PC-3 (cell line): Measurements from ENCODE around the gene DMAC2L. TPM values are rescaled to one million over a fixed set of nuclear protein-coding genes. Genes with fewer than 3 reads are reported as not detected.
"Not testable (repeated sequence)": the region's sequence is repeated elsewhere in the genome, so short reads cannot be mapped to it uniquely, and the experiment has no call there.

Source experiments
- ATAC-seq: fragments of 200-7000 bp; cut with Tn5 transposase; 2 replicates; pipeline ENCODE4 v1.9.1; 2020; ENCODE audit warnings: mild to moderate bottlenecking, moderate library complexity
- BruUV-seq: library from RNA; stranded (reverse); fragments of 400-500 nt; replicated peaks from 2 replicates; lab custom pipeline; 2021; lab: Mats Ljungman, UMichigan
- CTCF ChIA-PET: fragments of 300-600 bp; sonication (Branson Sonifier 250); formaldehyde crosslinking; loops from one replicate; lab custom pipeline; 2022; ENCODE audit warnings: antibody characterized with exemption; lab: Charles Lee
- POLR2A ChIA-PET: fragments of 300-600 bp; sonication (Branson Sonifier 250); formaldehyde crosslinking; loops from one replicate; lab custom pipeline; 2022; ENCODE audit warnings: antibody characterized with exemption; ENCODE audit not compliant: unreplicated experiment; lab: Charles Lee
- DNase-seq: peaks from one replicate; pipeline ENCODE4 v3.0.0-alpha.2; 2015
- H2AFZ ChIP-seq: fragments of 300-600 bp; sonication (generic); 2 replicates; pipeline ENCODE4 v1.6.0; 2016; ENCODE audit warnings: antibody characterized with exemption, low read length
- H3F3A ChIP-seq: fragments of 300-600 bp; sonication (generic); one replicate; pipeline ENCODE4 v1.6.0; 2017; ENCODE audit warnings: antibody characterized with exemption, low read length, control low read depth, mild to moderate bottlenecking; ENCODE audit not compliant: unreplicated experiment
- H3K27ac ChIP-seq: fragments of 300-600 bp; sonication (generic); 2 replicates; pipeline ENCODE4 v1.5.1; 2016; ENCODE audit warnings: mild to moderate bottlenecking, low read length
- H3K27me3 ChIP-seq: fragments of 300-600 bp; sonication (generic); 2 replicates; pipeline ENCODE4 v1.6.1; 2016; ENCODE audit warnings: low read length, mixed read lengths
- H3K36me3 ChIP-seq: fragments of 300-600 bp; sonication (generic); 2 replicates; pipeline ENCODE4 v1.6.1; 2016; ENCODE audit warnings: low read depth, mixed run types, low read length, mixed read lengths
- H3K4me1 ChIP-seq: fragments of 300-600 bp; sonication (generic); 2 replicates; pipeline ENCODE4 v1.5.1; 2016; ENCODE audit warnings: low read length; ENCODE audit not compliant: insufficient read depth
- H3K4me2 ChIP-seq: fragments of 300-600 bp; sonication (generic); 2 replicates; pipeline ENCODE4 v1.6.0; 2016; ENCODE audit warnings: low read length
- H3K4me3 ChIP-seq: fragments of 300-600 bp; sonication (generic); 2 replicates; pipeline ENCODE4 v1.5.1; 2016; ENCODE audit warnings: mild to moderate bottlenecking, low read length, mixed read lengths
- H3K79me2 ChIP-seq: fragments of 300-600 bp; sonication (generic); 2 replicates; pipeline ENCODE4 v1.6.1; 2017; ENCODE audit warnings: low read length, mixed read lengths
- H3K9ac ChIP-seq: fragments of 300-600 bp; sonication (generic); 2 replicates; pipeline ENCODE4 v1.6.0; 2016; ENCODE audit warnings: mild to moderate bottlenecking, low read length
- H3K9me2 ChIP-seq: fragments of 300-600 bp; sonication (generic); replicated peaks from 2 replicates; pipeline ENCODE4 v1.6.1; 2016; ENCODE audit warnings: mixed run types, low read length, mixed read lengths
- H3K9me3 ChIP-seq: fragments of 300-600 bp; sonication (generic); 2 replicates; pipeline ENCODE4 v1.6.1; 2016; ENCODE audit warnings: low read length, mixed read lengths
- H4K20me1 ChIP-seq: fragments of 300-600 bp; sonication (generic); 2 replicates; pipeline ENCODE4 v1.6.1; 2016; ENCODE audit warnings: low read length, mixed read lengths
- EZH2 ChIP-seq: fragments of 300-600 bp; sonication (generic); IDR thresholded peaks from one replicate; pipeline ENCODE4 v1.6.1; 2017; ENCODE audit warnings: antibody characterized with exemption, mild to moderate bottlenecking, low read length; ENCODE audit not compliant: unreplicated experiment
- EZH2phosphoT487 ChIP-seq: fragments of 300-600 bp; sonication (generic); IDR thresholded peaks from 2 replicates; pipeline ENCODE4 v1.6.1; 2018; ENCODE audit warnings: mild to moderate bottlenecking, antibody characterized with exemption, low read length, borderline replicate concordance
- intact Hi-C: fragments of 100-400 bp; cut with micrococcal nuclease; formaldehyde crosslinking; loops from 2 replicates; pipeline ENCODE4 v1.9.0; 2023
- total RNA-seq: library from RNA; depleted of rRNA; stranded (reverse); fragments of >200 nt; gene quantifications from 2 replicates; pipeline ENCODE4 v1.2.3, GENCODE V29; 2014
- TF ChIP-seq, protein P1 (sequence below): fragments of 300-600 bp; sonication (generic); conservative IDR thresholded peaks from 2 replicates; pipeline ENCODE4 v1.5.1; 2017; ENCODE audit warnings: antibody characterized with exemption, low read depth, mild to moderate bottlenecking, low read length

The DMAC2L gene
- total RNA-seq, 1 experiment from 2014 or later: 18.1 TPM

DNA sequence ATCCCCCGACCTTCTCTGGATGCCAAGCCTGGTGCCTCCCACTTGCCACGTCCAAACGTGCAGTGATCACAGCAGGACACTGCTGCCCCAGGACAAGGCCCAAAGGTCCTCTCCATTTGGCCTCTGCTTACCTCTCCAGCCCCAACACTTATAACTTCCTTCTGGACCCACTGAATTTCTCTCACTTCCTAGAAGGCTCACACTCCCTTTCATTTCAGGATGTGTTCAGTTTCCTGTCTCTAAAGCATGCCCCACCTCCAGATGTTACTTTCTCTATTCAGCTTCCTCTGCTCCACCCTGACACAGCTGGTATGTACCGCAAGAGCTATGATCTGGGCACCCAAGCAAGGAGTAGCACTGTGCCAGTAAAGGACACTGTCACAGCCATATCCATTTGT lies 51.6 kb downstream of the DMAC2L start:
- H2AFZ ChIP-seq: no peak overlapping the region
- H3K9ac ChIP-seq: no peak overlapping the region
- no peak for ATAC-seq
- no TSS peak for BruUV-seq
- no peaks in the 10 kb centered on the region for H3K27me3 ChIP-seq
- no peaks in the 10 kb centered on the region for H4K20me1 ChIP-seq
- no peaks in the 10 kb centered on the region for H3K9me2 ChIP-seq
- ChIA-PET CTCF (interaction anchor here (0.6 kb wide), 1 partner anchor 1068 kb away, joined by 3 read pairs; no protein-coding TSS in a partner anchor), POLR2A (no interaction called here)
- H3K79me2 ChIP-seq: no peaks in the 10 kb centered on the region
- H3K4me3 ChIP-seq: no peak overlapping the region
- intact Hi-C loops: no loop called here
- no peak overlapping the region for H3K27ac ChIP-seq
- no peaks in the 10 kb centered on the region for H3F3A ChIP-seq
- no peaks in the 10 kb centered on the region for H3K36me3 ChIP-seq
- no peaks in the 10 kb centered on the region for H3K9me3 ChIP-seq
- no peak for TF ChIP-seq EZH2phosphoT487
- no peak for TF ChIP-seq EZH2
- TF ChIP-seq, protein P1, sequence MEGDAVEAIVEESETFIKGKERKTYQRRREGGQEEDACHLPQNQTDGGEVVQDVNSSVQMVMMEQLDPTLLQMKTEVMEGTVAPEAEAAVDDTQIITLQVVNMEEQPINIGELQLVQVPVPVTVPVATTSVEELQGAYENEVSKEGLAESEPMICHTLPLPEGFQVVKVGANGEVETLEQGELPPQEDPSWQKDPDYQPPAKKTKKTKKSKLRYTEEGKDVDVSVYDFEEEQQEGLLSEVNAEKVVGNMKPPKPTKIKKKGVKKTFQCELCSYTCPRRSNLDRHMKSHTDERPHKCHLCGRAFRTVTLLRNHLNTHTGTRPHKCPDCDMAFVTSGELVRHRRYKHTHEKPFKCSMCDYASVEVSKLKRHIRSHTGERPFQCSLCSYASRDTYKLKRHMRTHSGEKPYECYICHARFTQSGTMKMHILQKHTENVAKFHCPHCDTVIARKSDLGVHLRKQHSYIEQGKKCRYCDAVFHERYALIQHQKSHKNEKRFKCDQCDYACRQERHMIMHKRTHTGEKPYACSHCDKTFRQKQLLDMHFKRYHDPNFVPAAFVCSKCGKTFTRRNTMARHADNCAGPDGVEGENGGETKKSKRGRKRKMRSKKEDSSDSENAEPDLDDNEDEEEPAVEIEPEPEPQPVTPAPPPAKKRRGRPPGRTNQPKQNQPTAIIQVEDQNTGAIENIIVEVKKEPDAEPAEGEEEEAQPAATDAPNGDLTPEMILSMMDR: no peak
- no peak for DNase-seq
- peaks cover 20% of the 10 kb centered on the region for H3K4me1 ChIP-seq
- H3K4me2 ChIP-seq: no peak overlapping the region

DNA sequence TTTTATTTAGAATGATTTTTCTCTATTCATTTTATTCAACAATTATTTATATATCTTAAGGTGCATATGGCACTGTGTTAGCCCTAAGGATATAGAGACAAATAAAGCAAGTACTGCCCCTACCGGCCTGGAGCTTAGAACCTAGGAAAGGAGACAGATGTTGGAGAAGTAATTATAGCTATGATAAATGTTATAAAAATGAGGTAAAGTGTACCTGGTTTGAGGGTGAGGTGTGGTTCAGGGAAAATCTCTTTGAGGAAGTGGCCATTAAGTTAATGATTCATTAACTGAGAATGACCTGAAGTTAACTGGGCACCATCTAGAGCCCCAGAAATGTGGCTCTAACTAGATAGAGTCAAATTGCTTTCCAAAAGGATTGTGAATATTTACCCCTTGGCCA lies 52.7 kb downstream of the DMAC2L start:
- no TSS peak for BruUV-seq
- TF ChIP-seq, protein P1: 0 out of 2 replicates have a peak, but pooled peaks have one; percentile 23
- no peak for TF ChIP-seq EZH2
- no peak for TF ChIP-seq EZH2phosphoT487
- Histone ChIP-seq H3K36me3 (no peaks in the 10 kb centered on the region), H2AFZ (no peak overlapping the region), H3K4me2 (peak overlapping the region; percentile 15; the same call in 1 of the 2 replicates), H3F3A (no peaks in the 10 kb centered on the region), H3K79me2 (no peaks in the 10 kb centered on the region), H3K4me1 (peaks cover 20% of the 10 kb centered on the region), H3K4me3 (no peak overlapping the region), H3K9ac (no peak overlapping the region), H3K27me3 (no peaks in the 10 kb centered on the region), H4K20me1 (no peaks in the 10 kb centered on the region), H3K9me3 (no peaks in the 10 kb centered on the region), H3K27ac (no peak overlapping the region), H3K9me2 (no peaks in the 10 kb centered on the region)
- DNase-seq (peak; percentile 45), ATAC-seq (peak; percentile 52)
- intact Hi-C loops: no loop called here
- CTCF ChIA-PET: no interaction called here
- POLR2A ChIA-PET: interaction anchor here (0.6 kb wide), 1 partner anchor 159 kb away, joined by 3 read pairs; no protein-coding TSS in a partner anchor

DNA sequence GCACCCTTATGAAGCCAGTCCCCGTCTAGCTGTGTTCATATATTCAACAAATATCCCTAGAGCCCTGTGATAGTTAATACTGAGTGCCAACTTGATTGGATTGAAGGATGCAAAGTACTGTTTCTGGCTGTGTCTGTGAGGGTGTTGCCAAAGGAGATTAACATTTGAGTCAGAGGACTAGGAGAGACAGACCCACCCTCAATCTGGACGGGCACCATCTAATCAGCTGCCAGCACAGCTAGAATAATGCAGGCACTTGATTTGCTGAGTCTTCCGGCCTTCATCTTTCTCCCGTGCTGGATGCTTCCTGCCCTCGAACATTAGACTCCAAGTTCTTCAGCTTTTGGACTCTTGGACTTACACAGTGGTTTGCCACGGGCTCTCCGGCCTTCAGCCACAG lies 53.4 kb downstream of the DMAC2L start:
- H2AFZ ChIP-seq, CTCF ChIA-PET, H4K20me1 ChIP-seq, H3K9ac ChIP-seq, POLR2A ChIA-PET, H3K4me3 ChIP-seq, BruUV-seq, H3K27me3 ChIP-seq, H3K9me3 ChIP-seq, H3K9me2 ChIP-seq, ATAC-seq, H3K4me2 ChIP-seq, H3F3A ChIP-seq, intact Hi-C loops, DNase-seq, H3K36me3 ChIP-seq, H3K79me2 ChIP-seq, H3K27ac ChIP-seq: not testable (repeated sequence)
- H3K4me1 ChIP-seq: peaks cover 16% of the 10 kb centered on the region
